ENCODE measurements around the gene NRROS. TPM values are rescaled to one million over a fixed set of nuclear protein-coding genes. Genes with fewer than 3 reads are reported as not detected.
"Not testable (repeated sequence)": the region's sequence is repeated elsewhere in the genome, so short reads cannot be mapped to it uniquely, and the experiment has no call there.

Gene NRROS
- total RNA-seq, 2 experiments from 2014 or later, result 24.5 to 25.3 TPM

- Mint-ChIP-seq H3K36me3 (no peaks in the 10 kb centered on the region), H3K4me1 (ENCODE audit: low read depth) (peaks cover 28% of the 10 kb centered on the region), H3K4me3 (no peak overlapping the region), H3K27me3 (no peaks in the 10 kb centered on the region), H3K27ac (peak overlapping the region; percentile 68), H3K9me3 (no peaks in the 10 kb centered on the region)
- intact Hi-C loops (cut with micrococcal nuclease), result loop anchor here (1.0 to 10.0 kb wide), 8 partner anchors 22 to 357 kb away; partner anchors contain the start of genes NCBP2 and PIGZ
- ChIA-PET POLR2A (interaction anchor here (0.6 to 1.1 kb wide), 2 partner anchors 22 to 75 kb away, joined by 4 to 5 read pairs; no protein-coding TSS in a partner anchor), CTCF (interaction anchor here (0.5 to 11.6 kb wide), 39 partner anchors 8 to 360 kb away, joined by 3 to 294 read pairs (median 4); partner anchors contain the start of genes CEP19, FBXO45, NCBP2 and NRROS)
- no peak for DNase-seq
Measured at GRCh38 chr3:196609805-196610515, 29.5 kb upstream of the NRROS start.

- ChIA-PET POLR2A (interaction anchor here (0.9 to 1.1 kb wide), 2 partner anchors 19 to 30 kb away, joined by 3 read pairs; no protein-coding TSS in a partner anchor), CTCF (interaction anchor here (0.8 to 11.6 kb wide), 5 partner anchors 9 to 83 kb away, joined by 3 to 294 read pairs (median 3); no protein-coding TSS in a partner anchor)
- DNase-seq, result peak; percentile 35
- Mint-ChIP-seq H3K4me1 (ENCODE audit: low read depth) (peaks cover 26% of the 10 kb centered on the region), H3K36me3 (no peaks in the 10 kb centered on the region), H3K27me3 (no peaks in the 10 kb centered on the region), H3K4me3 (peak overlapping the region; percentile 51), H3K9me3 (no peaks in the 10 kb centered on the region), H3K27ac (peak overlapping the region; percentile 38)
- intact Hi-C loops (cut with micrococcal nuclease), result no loop called here
Measured at GRCh38 chr3:196611761-196612483, 27.6 kb upstream of the NRROS start.

- DNase-seq; H3K27me3 Mint-ChIP-seq; H3K4me3 Mint-ChIP-seq; intact Hi-C loops (cut with micrococcal nuclease); H3K9me3 Mint-ChIP-seq; H3K27ac Mint-ChIP-seq; H3K36me3 Mint-ChIP-seq: not testable (repeated sequence)
- peaks cover 17% of the 10 kb centered on the region for H3K4me1 Mint-ChIP-seq (ENCODE audit: low read depth)
- ChIA-PET POLR2A (interaction anchor here (0.6 kb wide), 1 partner anchor 559 kb away, joined by 3 read pairs; no protein-coding TSS in a partner anchor), CTCF (interaction anchor here (11.6 kb wide), 1 partner anchor 73 kb away, joined by 294 read pairs; no protein-coding TSS in a partner anchor)
Measured at GRCh38 chr3:196615234-196615633, 24.3 kb upstream of the NRROS start.

- no peak for DNase-seq
- CTCF ChIA-PET, result interaction anchor here (1.1 kb wide), 1 partner anchor 8 kb away, joined by 4 read pairs; no protein-coding TSS in a partner anchor
- no peak overlapping the region for H3K27ac Mint-ChIP-seq
- POLR2A ChIA-PET, result no interaction called here
- no peaks in the 10 kb centered on the region for H3K9me3 Mint-ChIP-seq
- no peak overlapping the region for H3K4me3 Mint-ChIP-seq
- no peaks in the 10 kb centered on the region for H3K27me3 Mint-ChIP-seq
- peaks cover 8% of the 10 kb centered on the region for H3K4me1 Mint-ChIP-seq (ENCODE audit: low read depth)
- H3K36me3 Mint-ChIP-seq, result no peaks in the 10 kb centered on the region
- intact Hi-C loops (cut with micrococcal nuclease), result no loop called here
Measured at GRCh38 chr3:196617256-196617655, 22.2 kb upstream of the NRROS start.

- Mint-ChIP-seq H3K4me3 (no peak overlapping the region), H3K9me3 (no peaks in the 10 kb centered on the region), H3K4me1 (ENCODE audit: low read depth) (peaks cover 7% of the 10 kb centered on the region), H3K27ac (no peak overlapping the region), H3K27me3 (no peaks in the 10 kb centered on the region), H3K36me3 (no peaks in the 10 kb centered on the region)
- POLR2A ChIA-PET, result no interaction called here
- intact Hi-C loops (cut with micrococcal nuclease), result no loop called here
- CTCF ChIA-PET, result no interaction called here
- DNase-seq, result no peak
Measured at GRCh38 chr3:196619223-196619622, 20.3 kb upstream of the NRROS start.

- POLR2A ChIA-PET; CTCF ChIA-PET; H3K36me3 Mint-ChIP-seq; H3K9me3 Mint-ChIP-seq; intact Hi-C loops (cut with micrococcal nuclease); H3K27ac Mint-ChIP-seq; H3K27me3 Mint-ChIP-seq; H3K4me3 Mint-ChIP-seq; DNase-seq: not testable (repeated sequence)
- peaks cover 11% of the 10 kb centered on the region for H3K4me1 Mint-ChIP-seq (ENCODE audit: low read depth)
Measured at GRCh38 chr3:196619627-196620026, 19.9 kb upstream of the NRROS start.

GRCh38 chr3:196620161-196620604 lies 19.3 kb upstream of the NRROS start:
- Mint-ChIP-seq H3K27me3 (no peaks in the 10 kb centered on the region), H3K27ac (no peak overlapping the region), H3K4me1 (ENCODE audit: low read depth) (peaks cover 16% of the 10 kb centered on the region), H3K36me3 (no peaks in the 10 kb centered on the region), H3K9me3 (no peaks in the 10 kb centered on the region), H3K4me3 (no peak overlapping the region)
- no peak for DNase-seq
- CTCF ChIA-PET, result interaction anchor here (1.0 kb wide), 1 partner anchor 8 kb away, joined by 3 read pairs; no protein-coding TSS in a partner anchor
- POLR2A ChIA-PET, result no interaction called here
- intact Hi-C loops (cut with micrococcal nuclease), result no loop called here

GRCh38 chr3:196620684-196621083 lies 18.8 kb upstream of the NRROS start:
- ChIA-PET CTCF (interaction anchor here (1.0 kb wide), 1 partner anchor 9 kb away, joined by 3 read pairs; no protein-coding TSS in a partner anchor), POLR2A (no interaction called here)
- Mint-ChIP-seq H3K9me3 (no peaks in the 10 kb centered on the region), H3K27ac (no peak overlapping the region), H3K4me1 (ENCODE audit: low read depth) (peaks cover 19% of the 10 kb centered on the region), H3K36me3 (no peaks in the 10 kb centered on the region), H3K27me3 (no peaks in the 10 kb centered on the region), H3K4me3 (no peak overlapping the region)
- intact Hi-C loops (cut with micrococcal nuclease), result no loop called here
- no peak for DNase-seq

- DNase-seq, result no peak
- no peaks in the 10 kb centered on the region for H3K27me3 Mint-ChIP-seq
- no peaks in the 10 kb centered on the region for H3K36me3 Mint-ChIP-seq
- POLR2A ChIA-PET, result no interaction called here
- CTCF ChIA-PET, result interaction anchor here (0.8 to 1.0 kb wide), 2 partner anchors 19 to 64 kb away, joined by 3 read pairs; no protein-coding TSS in a partner anchor
- peaks cover 19% of the 10 kb centered on the region for H3K4me1 Mint-ChIP-seq (ENCODE audit: low read depth)
- H3K4me3 Mint-ChIP-seq, result no peak overlapping the region
- no peak overlapping the region for H3K27ac Mint-ChIP-seq
- intact Hi-C loops (cut with micrococcal nuclease), result no loop called here
- no peaks in the 10 kb centered on the region for H3K9me3 Mint-ChIP-seq
Measured at GRCh38 chr3:196621611-196622010, 17.9 kb upstream of the NRROS start.

GRCh38 chr3:196624067-196624790 lies 15.3 kb upstream of the NRROS start:
- peak; percentile 61 for DNase-seq
- H3K4me3 Mint-ChIP-seq, result peak overlapping the region; percentile 22
- ChIA-PET POLR2A (no interaction called here), CTCF (interaction anchor here (1.4 to 2.2 kb wide), 2 partner anchors 15 kb away, joined by 4 to 6 read pairs; no protein-coding TSS in a partner anchor)
- no peaks in the 10 kb centered on the region for H3K36me3 Mint-ChIP-seq
- H3K9me3 Mint-ChIP-seq, result no peaks in the 10 kb centered on the region
- no peaks in the 10 kb centered on the region for H3K27me3 Mint-ChIP-seq
- peaks cover 25% of the 10 kb centered on the region for H3K4me1 Mint-ChIP-seq (ENCODE audit: low read depth)
- intact Hi-C loops (cut with micrococcal nuclease), result loop anchor here (1.0 to 2.0 kb wide), 2 partner anchors 8 to 17 kb away; no protein-coding TSS in a partner anchor
- H3K27ac Mint-ChIP-seq, result no peak overlapping the region

- no peaks in the 10 kb centered on the region for H3K9me3 Mint-ChIP-seq
- intact Hi-C loops (cut with micrococcal nuclease), result loop anchor here (1.0 to 2.0 kb wide), 2 partner anchors 7 to 16 kb away; no protein-coding TSS in a partner anchor
- H3K4me1 Mint-ChIP-seq (ENCODE audit: low read depth), result peaks cover 31% of the 10 kb centered on the region
- POLR2A ChIA-PET, result no interaction called here
- peak overlapping the region; percentile 22 for H3K4me3 Mint-ChIP-seq
- no peaks in the 10 kb centered on the region for H3K36me3 Mint-ChIP-seq
- H3K27me3 Mint-ChIP-seq, result no peaks in the 10 kb centered on the region
- CTCF ChIA-PET, result interaction anchor here (1.4 kb wide), 1 partner anchor 16 kb away, joined by 4 read pairs; no protein-coding TSS in a partner anchor
- no peak for DNase-seq
- H3K27ac Mint-ChIP-seq, result no peak overlapping the region
Measured at GRCh38 chr3:196624907-196625306, 14.6 kb upstream of the NRROS start.

Measured in activated CD4-positive, alpha-beta memory T cell treated with anti-CD3 and anti-CD28 coated beads for 36 hours (primary cell).